PC-9 (cell line): ENCODE data around the gene UBE3A.

Source experiments
- EZH2 ChIP-seq: fragments of 200-600 bp; sonication (generic); IDR thresholded peaks from 2 replicates; pipeline ENCODE4 v1.8.0; 2017; ENCODE audit warnings: antibody characterized with exemption, low read depth
- TF ChIP-seq, protein P1 (sequence below): fragments of 200-600 bp; sonication (generic); conservative IDR thresholded peaks from 2 replicates; pipeline ENCODE4 v1.6.1; 2017; ENCODE audit warnings: mixed run types, antibody characterized with exemption, mild to moderate bottlenecking, moderate library complexity

DNA sequence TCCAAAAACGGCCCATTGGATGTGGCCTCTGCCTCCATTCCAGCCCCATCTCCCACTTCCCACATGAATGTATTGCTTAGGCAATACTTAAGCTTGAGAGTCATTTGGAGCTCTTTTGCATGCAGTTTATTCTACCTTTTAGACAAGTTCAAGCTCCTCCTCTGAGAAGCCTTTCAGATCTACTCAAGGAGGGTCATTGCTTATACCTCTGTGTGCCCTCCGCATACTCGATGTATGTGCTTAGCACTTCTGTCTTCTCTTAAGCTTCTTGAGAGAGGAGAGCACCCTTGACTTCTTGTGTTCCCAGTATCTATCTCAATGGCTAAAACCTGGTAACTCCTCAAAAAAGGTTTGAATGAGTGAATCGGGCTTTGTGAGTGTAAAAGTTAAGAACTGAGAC lies 6.6 kb upstream of the UBE3A start:
- TF ChIP-seq, protein P1, sequence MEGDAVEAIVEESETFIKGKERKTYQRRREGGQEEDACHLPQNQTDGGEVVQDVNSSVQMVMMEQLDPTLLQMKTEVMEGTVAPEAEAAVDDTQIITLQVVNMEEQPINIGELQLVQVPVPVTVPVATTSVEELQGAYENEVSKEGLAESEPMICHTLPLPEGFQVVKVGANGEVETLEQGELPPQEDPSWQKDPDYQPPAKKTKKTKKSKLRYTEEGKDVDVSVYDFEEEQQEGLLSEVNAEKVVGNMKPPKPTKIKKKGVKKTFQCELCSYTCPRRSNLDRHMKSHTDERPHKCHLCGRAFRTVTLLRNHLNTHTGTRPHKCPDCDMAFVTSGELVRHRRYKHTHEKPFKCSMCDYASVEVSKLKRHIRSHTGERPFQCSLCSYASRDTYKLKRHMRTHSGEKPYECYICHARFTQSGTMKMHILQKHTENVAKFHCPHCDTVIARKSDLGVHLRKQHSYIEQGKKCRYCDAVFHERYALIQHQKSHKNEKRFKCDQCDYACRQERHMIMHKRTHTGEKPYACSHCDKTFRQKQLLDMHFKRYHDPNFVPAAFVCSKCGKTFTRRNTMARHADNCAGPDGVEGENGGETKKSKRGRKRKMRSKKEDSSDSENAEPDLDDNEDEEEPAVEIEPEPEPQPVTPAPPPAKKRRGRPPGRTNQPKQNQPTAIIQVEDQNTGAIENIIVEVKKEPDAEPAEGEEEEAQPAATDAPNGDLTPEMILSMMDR = no peak
- no peak for TF ChIP-seq EZH2
